Body of pancreas (tissue), 4 donors: ENCODE results near the gene BLOC1S3. TPM values are rescaled to one million over a fixed set of nuclear protein-coding genes. Genes with fewer than 3 reads are reported as not detected.

Source experiments
- ATAC-seq: fragments of 150-250 bp; one replicate; pipeline ENCODE4 v1.9.1; 2016
- DNase-seq, 4 donors: peaks; one replicate each; pipeline ENCODE4 v3.0.0-alpha.2; 2019
- H3K27ac ChIP-seq, 4 donors: fragments of 200-600 bp; sonication (generic); 1 replicate in 3 of 4; 2 replicates in 1 of 4; pipeline versions ENCODE4 v1.5.1 to v1.6.1; 2016 to 2019; ENCODE audit warnings: mild to moderate bottlenecking in 1 of 4, mixed read lengths in 1 of 4, moderate library complexity in 1 of 4
- H3K27me3 ChIP-seq, 2 donors: fragments of 200-600 bp; sonication (generic); one replicate each; pipeline ENCODE4 v1.6.0; 2016; ENCODE audit warnings: mild to moderate bottlenecking in 1 of 2
- H3K36me3 ChIP-seq, 2 donors: fragments of 200-600 bp; sonication (generic); replicated peaks in 1 of 2; 2 replicates each; pipeline ENCODE4 v1.5.1; 2016; ENCODE audit warnings: low read depth in 2 of 2; ENCODE audit not compliant: insufficient read depth in 1 of 2
- H3K4me1 ChIP-seq: fragments of 200-600 bp; sonication (generic); one replicate; pipeline ENCODE4 v1.6.0; 2016
- H3K4me3 ChIP-seq, 2 donors: fragments of 200-600 bp; sonication (generic); 1 replicate in 1 of 2; 2 replicates in 1 of 2; pipeline ENCODE4 v1.5.1; 2016 to 2019
- H3K9me3 ChIP-seq, 3 donors: fragments of 200-600 bp; sonication (generic); 1 replicate in 2 of 3; 2 replicates in 1 of 3; pipeline ENCODE4 v1.5.1; 2016
- POLR2A ChIP-seq, 3 donors: fragments of 450-650 bp; IDR thresholded peaks; one replicate each; pipeline ENCODE4 v1.6.1; 2016; ENCODE audit warnings: antibody characterized with exemption in 3 of 3, mild to moderate bottlenecking in 2 of 3
- WGBS, 2 donors: methylation state at CpG; one replicate each; pipeline ENCODE4 v1.1.5; 2017; 5-methylcytosine and 5-hydroxymethylcytosine counted together
- intact Hi-C: fragments of 100-400 bp; cut with DNase I; formaldehyde crosslinking; loops from one replicate; pipeline ENCODE4 v1.15.1; 2023
- total RNA-seq, 2 donors: library from RNA; depleted of rRNA; stranded (reverse); fragments of >200 nt; gene quantifications; one replicate each; pipeline ENCODE4 v1.1.0, GENCODE V29; 2016
- TF ChIP-seq, protein P1 (sequence below), 7 experiments: fragments of 450-650 bp in 4 of 7; fragments of 200-600 bp in 3 of 7; sonication (generic) in 3 of 7; IDR thresholded peaks; one replicate each; pipeline ENCODE4 v1.5.1; 2016 to 2019; ENCODE audit warnings: antibody characterized with exemption in 7 of 7

Gene BLOC1S3
- total RNA-seq, 2 donors from 2014 or later = 4.9 to 12.5 TPM

DNA sequence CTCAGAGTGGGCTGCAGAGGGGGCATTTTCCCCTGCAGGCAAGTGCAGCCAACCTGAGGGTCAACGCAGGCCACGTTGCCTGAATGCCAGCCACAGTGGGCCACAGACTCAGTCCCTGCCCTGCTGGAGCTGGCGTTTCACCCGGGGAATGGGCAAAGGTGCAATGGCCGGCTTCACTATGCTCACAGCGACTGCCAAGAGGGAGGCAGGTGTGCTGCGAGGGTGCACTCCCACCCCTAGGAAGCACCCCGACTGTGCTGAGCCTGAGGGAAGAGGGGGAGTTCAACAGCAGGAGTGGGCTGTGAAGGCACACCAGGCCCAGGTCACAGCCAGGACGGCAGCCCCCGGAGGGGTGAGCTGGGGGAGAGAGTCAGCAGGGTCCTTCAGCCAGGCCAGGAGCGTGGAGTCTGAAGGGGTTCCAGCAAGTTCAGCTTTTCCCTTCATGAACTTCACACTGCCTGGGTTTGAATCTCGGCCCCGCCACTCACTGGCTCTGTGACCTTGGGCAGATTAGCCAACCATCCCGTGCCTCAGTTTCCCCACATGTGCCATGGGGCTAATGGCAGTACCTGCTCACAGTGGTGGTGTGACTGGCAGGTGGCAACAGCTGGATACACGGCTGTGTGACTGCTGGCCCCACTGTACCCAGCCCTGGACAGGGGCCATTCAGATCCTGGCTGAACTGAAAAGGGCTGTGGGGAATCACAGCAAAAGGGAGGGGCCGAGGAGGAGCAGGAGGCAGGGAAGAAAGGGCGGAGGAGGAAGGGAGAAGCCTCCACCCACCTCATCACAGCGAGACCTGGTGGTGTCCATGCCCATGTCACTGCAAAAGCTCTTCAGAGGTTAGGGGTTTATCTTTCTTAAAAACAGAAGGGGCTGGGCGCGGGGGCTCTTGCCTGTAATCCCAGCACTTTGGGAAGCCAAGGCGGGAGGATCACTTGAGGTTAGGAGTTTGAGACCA lies 8.2 kb upstream of the BLOC1S3 start:
- Histone ChIP-seq H3K9me3 (no peaks in the 10 kb centered on the region), H3K27me3 (no peaks in the 10 kb centered on the region), H3K4me3 (no peak overlapping the region), H3K36me3 (no peaks in the 10 kb centered on the region), H3K27ac (no peak overlapping the region), H3K4me1 (no peaks in the 10 kb centered on the region)
- DNase-seq = no peak
- 80 to 88% methylated on average over 16 to 21 of the region's 21 CpGs for WGBS, 2 donors
- no peak for TF ChIP-seq POLR2A (IDR thresholded peaks at IDR 0.05)
- TF ChIP-seq, protein P1, sequence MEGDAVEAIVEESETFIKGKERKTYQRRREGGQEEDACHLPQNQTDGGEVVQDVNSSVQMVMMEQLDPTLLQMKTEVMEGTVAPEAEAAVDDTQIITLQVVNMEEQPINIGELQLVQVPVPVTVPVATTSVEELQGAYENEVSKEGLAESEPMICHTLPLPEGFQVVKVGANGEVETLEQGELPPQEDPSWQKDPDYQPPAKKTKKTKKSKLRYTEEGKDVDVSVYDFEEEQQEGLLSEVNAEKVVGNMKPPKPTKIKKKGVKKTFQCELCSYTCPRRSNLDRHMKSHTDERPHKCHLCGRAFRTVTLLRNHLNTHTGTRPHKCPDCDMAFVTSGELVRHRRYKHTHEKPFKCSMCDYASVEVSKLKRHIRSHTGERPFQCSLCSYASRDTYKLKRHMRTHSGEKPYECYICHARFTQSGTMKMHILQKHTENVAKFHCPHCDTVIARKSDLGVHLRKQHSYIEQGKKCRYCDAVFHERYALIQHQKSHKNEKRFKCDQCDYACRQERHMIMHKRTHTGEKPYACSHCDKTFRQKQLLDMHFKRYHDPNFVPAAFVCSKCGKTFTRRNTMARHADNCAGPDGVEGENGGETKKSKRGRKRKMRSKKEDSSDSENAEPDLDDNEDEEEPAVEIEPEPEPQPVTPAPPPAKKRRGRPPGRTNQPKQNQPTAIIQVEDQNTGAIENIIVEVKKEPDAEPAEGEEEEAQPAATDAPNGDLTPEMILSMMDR (IDR thresholded peaks at IDR 0.05) = no peak
- ATAC-seq = no peak
- intact Hi-C loops = no loop called here

DNA sequence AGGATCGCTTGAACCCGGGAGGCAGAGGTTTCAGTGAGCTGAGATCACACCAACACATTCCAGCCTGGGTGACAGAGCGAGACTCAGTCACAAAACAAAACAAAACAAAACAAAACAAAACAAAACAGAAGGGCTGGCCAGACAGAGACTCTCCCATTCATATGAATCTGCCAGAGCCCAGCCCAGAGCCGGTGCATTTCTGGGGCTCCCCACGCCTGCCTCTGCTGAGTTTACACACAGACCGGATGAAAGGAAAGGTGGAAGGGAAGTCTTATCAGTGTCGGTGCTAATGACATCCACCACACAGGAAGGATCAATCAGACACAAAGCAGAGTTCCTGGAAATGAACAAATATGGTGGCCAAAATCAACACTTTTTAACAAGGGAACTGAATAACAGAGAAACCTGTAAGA lies 7.4 kb upstream of the BLOC1S3 start:
- intact Hi-C loops = no loop called here
- Histone ChIP-seq H3K27me3 (no peaks in the 10 kb centered on the region), H3K4me1 (no peaks in the 10 kb centered on the region), H3K9me3 (no peaks in the 10 kb centered on the region), H3K27ac (no peak overlapping the region), H3K4me3 (no peak overlapping the region), H3K36me3 (no peaks in the 10 kb centered on the region)
- no peak for DNase-seq
- WGBS, 2 donors = 45 to 51% methylated on average over 7 of the region's 7 CpGs
- ATAC-seq = no peak
- TF ChIP-seq, protein P1 (IDR thresholded peaks at IDR 0.05) = no peak
- TF ChIP-seq POLR2A (IDR thresholded peaks at IDR 0.05) = no peak

DNA sequence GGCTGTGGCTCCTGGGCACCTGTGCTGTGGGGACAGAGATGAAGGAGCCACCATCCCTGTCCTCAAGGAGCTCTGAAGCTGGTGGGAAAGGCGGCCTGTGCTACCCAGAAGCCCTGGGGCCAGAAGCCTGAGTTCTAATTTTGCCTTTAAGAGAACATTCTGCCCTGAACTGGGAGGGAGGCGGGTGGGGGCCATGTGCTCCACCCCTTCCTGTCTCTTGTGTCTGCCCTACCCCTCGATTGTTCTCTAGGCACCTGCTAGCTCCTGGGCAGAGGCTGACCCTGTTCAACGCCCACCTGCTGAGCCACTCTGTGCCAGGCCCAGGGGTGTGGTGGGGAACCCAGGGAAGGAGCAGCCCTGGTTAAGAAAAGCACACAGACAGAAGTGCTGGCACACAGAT lies 6.4 kb upstream of the BLOC1S3 start:
- intact Hi-C loops = no loop called here

GRCh38 chr19:45172611-45173208 lies 5.9 kb upstream of the BLOC1S3 start:
- TF ChIP-seq POLR2A (IDR thresholded peaks at IDR 0.05) = no peak
- TF ChIP-seq, protein P1 (IDR thresholded peaks at IDR 0.05) = no peak
- H3K27ac ChIP-seq = no peak overlapping the region
- H3K9me3 ChIP-seq = no peaks in the 10 kb centered on the region
- 93 to 94% methylated on average over 3 to 18 of the region's 18 CpGs for WGBS, 2 donors
- H3K36me3 ChIP-seq = no peaks in the 10 kb centered on the region
- H3K27me3 ChIP-seq = no peaks in the 10 kb centered on the region
- no peak overlapping the region for H3K4me3 ChIP-seq
- ATAC-seq = no peak
- intact Hi-C loops = no loop called here
- DNase-seq = no peak
- H3K4me1 ChIP-seq = peaks cover 8% of the 10 kb centered on the region

More for the DNA sequence above, 6.4 kb upstream of the BLOC1S3 start:
- Histone ChIP-seq H3K4me3 (no peak overlapping the region), H3K27ac (no peak overlapping the region), H3K4me1 (peaks cover 3% of the 10 kb centered on the region), H3K36me3 (no peaks in the 10 kb centered on the region), H3K9me3 (no peaks in the 10 kb centered on the region), H3K27me3 (no peaks in the 10 kb centered on the region)
- WGBS, 2 donors = 58% methylated on average over 4 of the region's 4 CpGs; no CpG with 5 or more reads in 1 of the 2 donors
- TF ChIP-seq, protein P1 (IDR thresholded peaks at IDR 0.05) = no peak
- TF ChIP-seq POLR2A (IDR thresholded peaks at IDR 0.05) = no peak
- ATAC-seq (no peak), DNase-seq (no peak)
